Kidney (tissue), 14 donors: Measurements from ENCODE around the gene CLEC14A. TPM values are rescaled to one million over a fixed set of nuclear protein-coding genes. Genes with fewer than 3 reads are reported as not detected.

Experiments
- DNase-seq, 5 donors: peaks; one replicate each; pipeline ENCODE4 v3.0.0-alpha.2; 2013 to 2020
- FAIRE-seq: peaks from 2 replicates; lab custom pipeline; 2012; peaks lifted over from hg19 to GRCh38; lab: Jason Lieb, UNC
- H3K27ac ChIP-seq, 2 donors: one replicate each; pipeline ENCODE4 v1.7.0; 2013; ENCODE audit warnings: low read depth in 2 of 2, low read length in 2 of 2, inconsistent platforms in 1 of 2
- H3K27me3 ChIP-seq: one replicate; pipeline ENCODE4 v1.7.1; 2013; ENCODE audit warnings: low read length, inconsistent platforms; ENCODE audit not compliant: control insufficient read depth, insufficient read depth
- H3K36me3 ChIP-seq, 3 donors: one replicate each; pipeline versions ENCODE4 v1.7.0 to v1.7.1; 2013; ENCODE audit warnings: low read length in 3 of 3, control low read depth in 1 of 3, inconsistent platforms in 1 of 3; ENCODE audit not compliant: insufficient read depth in 3 of 3, control insufficient read depth in 2 of 3
- H3K4me1 ChIP-seq, 3 donors: one replicate each; pipeline versions ENCODE4 v1.7.0 to v1.7.1; 2013; ENCODE audit warnings: low read length in 3 of 3, inconsistent platforms in 1 of 3, low read depth in 1 of 3; ENCODE audit not compliant: control insufficient read depth in 2 of 3, insufficient read depth in 2 of 3
- H3K4me3 ChIP-seq, 3 donors: one replicate each; pipeline versions ENCODE4 v1.7.0 to v1.8.1; 2013; ENCODE audit warnings: low read length in 3 of 3, control low read depth in 1 of 3, inconsistent platforms in 1 of 3
- H3K9ac ChIP-seq, 3 donors: one replicate each; pipeline versions ENCODE4 v1.7.0 to v1.7.1; 2013; ENCODE audit warnings: low read length in 3 of 3, control low read depth in 1 of 3, inconsistent platforms in 1 of 3
- H3K9me3 ChIP-seq, 3 donors: one replicate each; pipeline versions ENCODE4 v1.7.0 to v1.7.1; 2013; ENCODE audit warnings: low read length in 3 of 3, control low read depth in 1 of 3, inconsistent platforms in 1 of 3; ENCODE audit not compliant: control insufficient read depth in 2 of 3, insufficient read depth in 1 of 3
- CTCF ChIP-seq: IDR thresholded peaks from 3 replicates; pipeline ENCODE4 v1.5.1; 2012; ENCODE audit warnings: mild to moderate bottlenecking, moderate library complexity, borderline replicate concordance; ENCODE audit not compliant: insufficient read depth; ENCODE audit errors: extremely low read depth
- intact Hi-C: fragments of 100-400 bp; cut with DNase I; formaldehyde crosslinking; loops from one replicate; pipeline ENCODE4 v1.11.1; 2022
- polyA plus RNA-seq: library from polyadenylated mRNA; stranded (reverse); fragments of 350-450 nt; fragmentation: Illumina TruSeq; extraction: RNeasy Lipid Tissue Mini Kit (QIAGEN cat#74804); gene quantifications from one replicate; pipeline ENCODE4 v1.2.3, GENCODE V29; 2014; ENCODE audit warnings: low read depth, low replicate concordance; ENCODE audit not compliant: insufficient read depth
- total RNA-seq: library from RNA; stranded (reverse); fragmentation: NEBNext Ultra II Directional; extraction: Animal tissue kit (Norgen Biotek cat#: 25700); gene quantifications from one replicate; pipeline ENCODE4 v1.2.1, GENCODE V29; 2021
- donor health status: control.
- donor health status: control.
- donor health status: control.
- donor health status: control.
- donor health status: control.
- donor health status: DM: yes; HTN: yes; CAD: no.
- donor health status: Normal renal cell carcinoma (clear cell type).

CLEC14A gene
- total and polyA plus RNA-seq, 2 donors from 2014 or later, result 22.4 to 37.6 TPM

DNA sequence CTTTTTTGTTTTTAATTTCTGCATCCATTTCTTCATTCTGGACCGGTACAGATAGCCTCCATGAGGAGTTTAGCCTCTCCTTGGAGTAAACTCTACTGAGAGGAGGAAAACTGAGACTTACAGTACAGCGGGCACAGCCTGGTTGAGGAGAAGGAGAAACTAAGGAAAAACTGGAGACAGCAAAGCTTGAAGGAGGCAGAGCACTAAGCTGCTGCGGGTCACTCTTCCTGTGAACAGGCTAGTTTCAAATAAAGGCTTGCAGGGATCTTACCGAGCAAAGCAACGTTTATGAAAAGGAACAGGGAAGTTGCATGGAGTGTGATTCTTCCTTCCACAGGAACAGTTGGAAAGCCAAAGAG lies 48.5 kb downstream of the CLEC14A start:
- Histone ChIP-seq H3K9ac (no peak overlapping the region), H3K9me3 (peaks cover 0 to 3% (median 0%) of the 10 kb centered on the region in 3 donors), H3K4me3 (peak overlapping the region; percentile 44 to 75 (median 49)), H3K27ac (no peak overlapping the region), H3K27me3 (peaks cover 29% of the 10 kb centered on the region), H3K4me1 (peaks cover 0 to 20% (median 6%) of the 10 kb centered on the region in 3 donors), H3K36me3 (no peaks in the 10 kb centered on the region)
- FAIRE-seq (no peak), DNase-seq (no peak)
- TF ChIP-seq CTCF, result no peak
- intact Hi-C loops, result no loop called here

DNA sequence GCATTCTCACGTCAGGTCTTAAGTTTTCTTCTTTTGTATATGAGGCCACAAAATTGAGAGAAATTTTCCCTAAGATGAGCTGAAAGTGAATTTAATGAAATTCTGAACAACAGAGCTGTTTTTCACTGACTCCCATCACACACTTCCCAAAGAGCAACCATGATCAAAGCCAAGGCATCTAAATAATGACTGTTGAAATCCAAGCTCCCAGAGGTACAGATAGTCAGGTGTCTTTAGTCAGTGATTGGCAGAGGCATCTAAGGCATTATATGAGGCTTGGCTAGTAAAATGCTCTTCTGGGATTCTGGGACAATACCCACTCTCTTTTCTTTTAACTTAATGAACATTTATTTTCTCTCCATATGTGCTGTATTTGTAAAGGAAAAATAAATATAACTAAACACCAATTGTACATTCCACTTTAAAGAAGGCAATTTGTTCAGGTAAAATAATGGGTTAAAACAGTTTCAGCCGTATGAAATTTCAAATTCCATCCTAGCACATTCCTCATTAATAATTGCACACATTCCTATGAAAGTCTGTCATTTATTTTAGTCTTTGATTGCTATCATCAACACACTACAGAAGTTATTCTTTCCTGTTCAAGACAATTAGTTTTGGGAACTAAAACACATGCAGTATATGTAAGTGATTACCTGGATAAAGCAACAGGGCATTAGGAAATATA lies 49.1 kb downstream of the CLEC14A start:
- peaks cover 24% of the 10 kb centered on the region for H3K27me3 ChIP-seq
- peaks cover 0 to 20% (median 6%) of the 10 kb centered on the region in 3 donors for H3K4me1 ChIP-seq
- FAIRE-seq (no peak), DNase-seq (no peak)
- H3K36me3 ChIP-seq, result no peaks in the 10 kb centered on the region
- H3K4me3 ChIP-seq, result no peak overlapping the region
- no peak overlapping the region for H3K27ac ChIP-seq
- H3K9ac ChIP-seq, result no peak overlapping the region
- no peak for TF ChIP-seq CTCF
- H3K9me3 ChIP-seq, result peaks cover 0 to 3% (median 0%) of the 10 kb centered on the region in 3 donors
- intact Hi-C loops, result no loop called here

DNA sequence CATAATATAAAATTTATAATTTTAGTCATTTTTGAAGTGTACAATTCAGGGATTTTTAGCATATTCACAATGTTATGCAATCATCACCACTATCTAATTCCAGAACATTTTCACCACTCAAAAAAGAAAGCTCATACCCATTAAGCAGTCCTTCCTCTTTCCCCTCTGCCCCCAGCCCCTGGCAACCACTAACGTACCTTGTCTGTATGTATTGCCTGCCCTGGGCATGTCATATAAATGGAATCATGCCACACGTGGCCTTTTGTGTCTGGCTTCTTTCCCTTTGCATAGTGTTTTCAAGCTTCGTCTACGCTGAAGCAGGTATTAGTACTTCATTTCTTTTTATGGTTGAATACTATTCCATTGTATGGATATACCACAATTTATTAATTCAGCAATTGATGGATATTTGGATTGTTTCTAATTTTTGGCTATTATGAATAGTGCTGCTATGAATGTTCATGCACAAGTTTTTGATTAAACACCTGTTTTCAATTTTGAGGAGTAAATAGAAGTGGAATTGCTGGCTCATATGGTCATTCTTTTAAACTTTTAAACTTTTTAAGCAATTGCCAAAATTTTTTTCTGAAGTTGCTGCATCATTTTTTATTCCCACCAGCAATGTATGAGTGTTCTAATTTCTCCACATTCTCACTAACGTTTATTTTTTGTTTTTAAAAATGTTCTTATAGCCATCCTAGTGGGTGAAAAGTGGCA lies 49.8 kb downstream of the CLEC14A start:
- Histone ChIP-seq H3K4me1 (peaks cover 0 to 20% (median 6%) of the 10 kb centered on the region in 3 donors), H3K4me3 (no peak overlapping the region), H3K9me3 (peaks cover 0 to 3% (median 0%) of the 10 kb centered on the region in 3 donors), H3K27ac (no peak overlapping the region), H3K9ac (no peak overlapping the region), H3K36me3 (no peaks in the 10 kb centered on the region), H3K27me3 (peaks cover 21% of the 10 kb centered on the region)
- no peak for TF ChIP-seq CTCF
- FAIRE-seq (no peak), DNase-seq (no peak)
- intact Hi-C loops, result no loop called here
